Astrocyte (in vitro differentiated cells and primary cell): ENCODE measurements around the gene EPB41L3. TPM values are rescaled to one million over a fixed set of nuclear protein-coding genes. Genes with fewer than 3 reads are reported as not detected.

Experiments
- DNase-seq: peaks from one replicate; pipeline ENCODE4 v3.0.0-alpha.2; 2010; ENCODE audit warnings: low read depth
- FAIRE-seq: peaks from 2 replicates; lab custom pipeline; 2011; peaks lifted over from hg19 to GRCh38; lab: Jason Lieb, UNC
- H2AFZ ChIP-seq: 2 replicates; pipeline ENCODE4 v1.6.0; 2012; ENCODE audit warnings: low read depth, low read length, inconsistent platforms
- H3K27ac ChIP-seq: 2 replicates; pipeline ENCODE4 v1.5.1; 2011; ENCODE audit warnings: low read depth, low read length, inconsistent platforms
- H3K27me3 ChIP-seq: 2 replicates; pipeline ENCODE4 v1.6.0; 2011; ENCODE audit warnings: low read length, inconsistent platforms; ENCODE audit not compliant: insufficient read depth
- H3K36me3 ChIP-seq: 2 replicates; pipeline ENCODE4 v1.5.1; 2011; ENCODE audit warnings: low read length, inconsistent platforms; ENCODE audit not compliant: insufficient read depth
- H3K4me1 ChIP-seq: 2 replicates; pipeline ENCODE4 v1.5.1; 2011; ENCODE audit warnings: low read length, inconsistent platforms; ENCODE audit not compliant: insufficient read depth
- H3K4me2 ChIP-seq: 2 replicates; pipeline ENCODE4 v1.6.0; 2012; ENCODE audit warnings: low read length, inconsistent platforms
- H3K4me3 ChIP-seq: 2 replicates; pipeline ENCODE4 v1.5.1; 2011; ENCODE audit warnings: low read depth, mild to moderate bottlenecking, low read length, inconsistent platforms; ENCODE audit not compliant: insufficient read depth
- H3K79me2 ChIP-seq: 2 replicates; pipeline ENCODE4 v1.6.0; 2012; ENCODE audit warnings: mild to moderate bottlenecking, low read length, inconsistent platforms; ENCODE audit not compliant: insufficient read depth
- H3K9ac ChIP-seq: 2 replicates; pipeline ENCODE4 v1.6.0; 2012; ENCODE audit warnings: mild to moderate bottlenecking, low read length, inconsistent platforms
- H3K9me3 ChIP-seq: 2 replicates; pipeline ENCODE4 v1.5.1; 2012; ENCODE audit warnings: low read depth, mild to moderate bottlenecking, low read length, inconsistent platforms; ENCODE audit not compliant: insufficient read depth
- H4K20me1 ChIP-seq: 2 replicates; pipeline ENCODE4 v1.6.0; 2012; ENCODE audit warnings: low read length, inconsistent platforms; ENCODE audit not compliant: insufficient read depth
- H3K27ac Mint-ChIP-seq: one replicate; pipeline ENCODE4 v1.8.0; 2021; ENCODE audit warnings: mild to moderate bottlenecking, mixed read lengths; ENCODE audit not compliant: unreplicated experiment
- H3K27me3 Mint-ChIP-seq: one replicate; pipeline ENCODE4 v1.8.0; 2021; ENCODE audit warnings: low read depth, mixed read lengths; ENCODE audit not compliant: unreplicated experiment
- H3K36me3 Mint-ChIP-seq: one replicate; pipeline ENCODE4 v1.8.0; 2021; ENCODE audit warnings: low read depth, mixed read lengths; ENCODE audit not compliant: unreplicated experiment
- H3K4me1 Mint-ChIP-seq: one replicate; pipeline ENCODE4 v1.8.0; 2021; ENCODE audit warnings: low read depth, mixed read lengths; ENCODE audit not compliant: unreplicated experiment
- H3K4me3 Mint-ChIP-seq: one replicate; pipeline ENCODE4 v1.8.0; 2021; ENCODE audit warnings: mild to moderate bottlenecking, moderate library complexity, mixed read lengths; ENCODE audit not compliant: unreplicated experiment
- H3K9me3 Mint-ChIP-seq: one replicate; pipeline ENCODE4 v1.8.0; 2021; ENCODE audit warnings: mild to moderate bottlenecking, mixed read lengths; ENCODE audit not compliant: unreplicated experiment
- EZH2 ChIP-seq: IDR thresholded peaks from 2 replicates; pipeline ENCODE4 v1.6.1; 2012; ENCODE audit warnings: mild to moderate bottlenecking, low read length, inconsistent platforms; ENCODE audit not compliant: insufficient read depth
- total RNA-seq: library from RNA; stranded (reverse); gene quantifications from 2 replicates; pipeline ENCODE4 v1.2.1, GENCODE V29; 2021
- TF ChIP-seq, protein P1 (sequence below): IDR thresholded peaks from 2 replicates; pipeline ENCODE4 v1.5.1; 2011; ENCODE audit warnings: low read depth, mild to moderate bottlenecking, inconsistent platforms, low read length, moderate library complexity; ENCODE audit not compliant: insufficient read depth

Gene EPB41L3
- total RNA-seq, 1 donor from 2014 or later = 97.0 TPM

DNA sequence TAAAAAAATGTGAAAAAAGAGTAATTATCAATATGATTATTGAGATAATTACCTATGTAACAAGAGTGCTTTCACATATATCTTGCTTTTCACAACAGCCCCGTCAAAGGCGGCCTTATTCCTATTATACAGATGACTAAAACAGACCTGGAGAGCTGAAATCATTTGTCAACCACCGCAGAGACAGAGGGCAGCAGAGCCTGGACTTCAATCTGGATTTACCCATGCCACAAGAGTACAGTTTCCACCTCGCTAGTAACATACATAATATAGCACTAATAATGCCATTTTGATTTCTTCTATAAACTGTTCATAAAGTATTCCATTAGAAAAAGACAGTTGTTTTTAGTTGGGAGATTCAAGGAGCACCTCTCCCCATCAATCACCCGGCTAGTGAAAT, 121.8 kb downstream of the EPB41L3 start:
- no peaks in the 10 kb centered on the region for H3K79me2 ChIP-seq
- peaks cover 3% of the 10 kb centered on the region for H3K36me3 ChIP-seq
- FAIRE-seq = no peak
- no peak for TF ChIP-seq EZH2
- TF ChIP-seq, protein P1, sequence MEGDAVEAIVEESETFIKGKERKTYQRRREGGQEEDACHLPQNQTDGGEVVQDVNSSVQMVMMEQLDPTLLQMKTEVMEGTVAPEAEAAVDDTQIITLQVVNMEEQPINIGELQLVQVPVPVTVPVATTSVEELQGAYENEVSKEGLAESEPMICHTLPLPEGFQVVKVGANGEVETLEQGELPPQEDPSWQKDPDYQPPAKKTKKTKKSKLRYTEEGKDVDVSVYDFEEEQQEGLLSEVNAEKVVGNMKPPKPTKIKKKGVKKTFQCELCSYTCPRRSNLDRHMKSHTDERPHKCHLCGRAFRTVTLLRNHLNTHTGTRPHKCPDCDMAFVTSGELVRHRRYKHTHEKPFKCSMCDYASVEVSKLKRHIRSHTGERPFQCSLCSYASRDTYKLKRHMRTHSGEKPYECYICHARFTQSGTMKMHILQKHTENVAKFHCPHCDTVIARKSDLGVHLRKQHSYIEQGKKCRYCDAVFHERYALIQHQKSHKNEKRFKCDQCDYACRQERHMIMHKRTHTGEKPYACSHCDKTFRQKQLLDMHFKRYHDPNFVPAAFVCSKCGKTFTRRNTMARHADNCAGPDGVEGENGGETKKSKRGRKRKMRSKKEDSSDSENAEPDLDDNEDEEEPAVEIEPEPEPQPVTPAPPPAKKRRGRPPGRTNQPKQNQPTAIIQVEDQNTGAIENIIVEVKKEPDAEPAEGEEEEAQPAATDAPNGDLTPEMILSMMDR = no peak
- DNase-seq = no peak
- H3K4me1 Mint-ChIP-seq = no peaks in the 10 kb centered on the region
- H3K27me3 Mint-ChIP-seq = no peaks in the 10 kb centered on the region
- H3K9ac ChIP-seq = no peak overlapping the region
- no peak overlapping the region for H3K4me3 Mint-ChIP-seq
- no peak overlapping the region for H3K4me2 ChIP-seq
- H3K27me3 ChIP-seq = no peaks in the 10 kb centered on the region
- H4K20me1 ChIP-seq = no peaks in the 10 kb centered on the region
- no peaks in the 10 kb centered on the region for H3K4me1 ChIP-seq
- H3K36me3 Mint-ChIP-seq = no peaks in the 10 kb centered on the region
- H3K9me3 ChIP-seq = no peaks in the 10 kb centered on the region
- H3K27ac Mint-ChIP-seq = no peak overlapping the region
- H3K27ac ChIP-seq = no peak overlapping the region
- no peak overlapping the region for H3K4me3 ChIP-seq
- no peaks in the 10 kb centered on the region for H3K9me3 Mint-ChIP-seq
- no peak overlapping the region for H2AFZ ChIP-seq

DNA sequence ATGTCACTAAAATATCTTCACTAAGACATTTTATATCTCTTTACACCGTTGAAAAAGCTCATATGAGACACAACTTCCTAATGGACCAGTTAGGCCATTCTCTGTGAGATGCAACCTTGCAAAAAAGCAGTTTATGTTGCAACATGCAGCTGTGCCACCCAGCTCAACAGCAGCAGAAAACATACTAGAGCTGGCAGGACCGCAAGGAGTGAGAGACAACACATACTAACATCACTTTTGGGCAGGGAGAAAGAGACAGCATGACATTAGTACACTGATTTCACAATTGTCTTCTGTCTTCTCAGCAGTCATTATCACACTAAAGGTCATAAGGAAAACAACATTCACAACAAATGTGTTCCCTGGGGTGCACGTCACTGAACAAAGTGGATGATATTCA, 122.9 kb downstream of the EPB41L3 start:
- Histone ChIP-seq H2AFZ (no peak overlapping the region), H3K4me2 (no peak overlapping the region), H3K4me1 (no peaks in the 10 kb centered on the region), H3K36me3 (peaks cover 3% of the 10 kb centered on the region), H3K9me3 (no peaks in the 10 kb centered on the region), H3K27me3 (no peaks in the 10 kb centered on the region), H4K20me1 (no peaks in the 10 kb centered on the region), H3K79me2 (no peaks in the 10 kb centered on the region), H3K9ac (no peak overlapping the region), H3K27ac (no peak overlapping the region), H3K4me3 (no peak overlapping the region)
- Mint-ChIP-seq H3K36me3 (peaks cover under 1% of the 10 kb centered on the region), H3K27me3 (no peaks in the 10 kb centered on the region), H3K4me3 (no peak overlapping the region), H3K4me1 (no peaks in the 10 kb centered on the region), H3K27ac (no peak overlapping the region), H3K9me3 (no peaks in the 10 kb centered on the region)
- FAIRE-seq (no peak), DNase-seq (no peak)
- no peak for TF ChIP-seq EZH2
- TF ChIP-seq, protein P1 = no peak

DNA sequence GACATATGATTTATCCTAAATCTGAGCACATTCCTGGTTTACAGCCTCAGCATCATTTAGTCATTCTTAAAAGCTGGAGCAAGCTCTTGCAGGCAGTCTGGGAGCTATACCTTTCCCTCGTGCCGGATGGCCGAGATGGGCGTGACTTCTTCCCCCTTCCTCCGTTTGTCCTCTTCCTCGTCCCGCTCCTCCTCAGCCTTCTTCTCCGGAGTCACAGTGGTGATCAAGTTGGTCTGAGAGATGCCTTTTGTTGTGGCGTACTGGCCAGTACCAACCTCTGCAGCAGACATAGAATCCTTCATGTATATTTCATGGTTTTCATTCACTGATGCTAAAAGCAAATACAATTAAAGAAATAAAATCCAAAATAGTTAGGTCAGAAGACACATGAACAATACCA, 124.2 kb downstream of the EPB41L3 start:
- Mint-ChIP-seq H3K27ac (no peak overlapping the region), H3K36me3 (peaks cover 6% of the 10 kb centered on the region), H3K4me3 (no peak overlapping the region), H3K27me3 (no peaks in the 10 kb centered on the region), H3K9me3 (no peaks in the 10 kb centered on the region), H3K4me1 (peaks cover 2% of the 10 kb centered on the region)
- H2AFZ ChIP-seq = no peak overlapping the region
- no peaks in the 10 kb centered on the region for H3K79me2 ChIP-seq
- no peak overlapping the region for H3K9ac ChIP-seq
- H3K4me2 ChIP-seq = no peak overlapping the region
- DNase-seq (no peak), FAIRE-seq (no peak)
- H3K36me3 ChIP-seq = peaks cover 3% of the 10 kb centered on the region
- no peaks in the 10 kb centered on the region for H3K4me1 ChIP-seq
- H3K4me3 ChIP-seq = no peak overlapping the region
- no peaks in the 10 kb centered on the region for H3K9me3 ChIP-seq
- H3K27me3 ChIP-seq = no peaks in the 10 kb centered on the region
- no peaks in the 10 kb centered on the region for H4K20me1 ChIP-seq
- no peak overlapping the region for H3K27ac ChIP-seq
- TF ChIP-seq, protein P1 = no peak
- TF ChIP-seq EZH2 = no peak
